Measurements from ENCODE around the gene CRTC3.

Gene CRTC3

GRCh38 chr15:90606641-90607040 lies 76.9 kb downstream of the CRTC3 start:
- no CpG with 5 or more reads among the region's 7 CpGs for WGBS (ENCODE audit: extremely low coverage, insufficient coverage, insufficient read length)
- H4K91ac ChIP-seq (ENCODE audit: low read depth, low read length), result no peak overlapping the region
- H3K27ac ChIP-seq (ENCODE audit: low read depth, low read length), result no peak overlapping the region
- H3K9me3 ChIP-seq (ENCODE audit: insufficient read depth, low read depth, low read length), result no peaks in the 10 kb centered on the region
- H3K4me3 ChIP-seq (ENCODE audit: low read depth, low read length), result no peak overlapping the region
- H3K9ac ChIP-seq (ENCODE audit: low read length), result no peak overlapping the region
- no peak overlapping the region for H3K18ac ChIP-seq (ENCODE audit: low read length)
- no peak overlapping the region for H2BK120ac ChIP-seq (ENCODE audit: insufficient read depth, low read length, poor library complexity)
- no peak overlapping the region for H2BK5ac ChIP-seq (ENCODE audit: low read depth, low read length, poor library complexity)
- no peak overlapping the region for H2BK12ac ChIP-seq (ENCODE audit: low read length)
- no peak overlapping the region for H2AK5ac ChIP-seq (ENCODE audit: low read length)
- H3K36me3 ChIP-seq (ENCODE audit: control insufficient read depth in 1 of 2, insufficient read depth in 2 of 2, low read length in 2 of 2), result peaks cover 15 to 36% of the 10 kb centered on the region in 2 experiments
- DNase-seq, result no peak
- no peak overlapping the region for H4K12ac ChIP-seq (ENCODE audit: low read depth, low read length)
- H3K27me3 ChIP-seq (ENCODE audit: insufficient read depth, low read length), result no peaks in the 10 kb centered on the region
- H4K8ac ChIP-seq (ENCODE audit: low read depth, low read length), result no peak overlapping the region
- H2AFZ ChIP-seq (ENCODE audit: insufficient read depth, low read length, poor library complexity), result no peak overlapping the region
- H3K14ac ChIP-seq (ENCODE audit: low read length), result no peak overlapping the region
- H3K79me1 ChIP-seq (ENCODE audit: low read length), result no peaks in the 10 kb centered on the region
- H3K4ac ChIP-seq (ENCODE audit: low read depth, low read length), result no peak overlapping the region
- H3K79me2 ChIP-seq (ENCODE audit: control insufficient read depth, insufficient read depth, low read length, poor library complexity), result peaks cover 2% of the 10 kb centered on the region
- no peak overlapping the region for H3K4me2 ChIP-seq (ENCODE audit: low read length)
- no peak overlapping the region for H3K23ac ChIP-seq (ENCODE audit: low read length)
- no peaks in the 10 kb centered on the region for H3K4me1 ChIP-seq (ENCODE audit: control insufficient read depth in 1 of 2, insufficient read depth in 2 of 2, low read length in 2 of 2)

- no peak overlapping the region for H4K91ac ChIP-seq (ENCODE audit: low read depth, low read length)
- H3K4me1 ChIP-seq (ENCODE audit: control insufficient read depth in 1 of 2, insufficient read depth in 2 of 2, low read length in 2 of 2), result no peaks in the 10 kb centered on the region
- no peaks in the 10 kb centered on the region for H3K79me1 ChIP-seq (ENCODE audit: low read length)
- no peak overlapping the region for H4K12ac ChIP-seq (ENCODE audit: low read depth, low read length)
- H4K8ac ChIP-seq (ENCODE audit: low read depth, low read length), result no peak overlapping the region
- no peak overlapping the region for H2BK12ac ChIP-seq (ENCODE audit: low read length)
- DNase-seq, result no peak
- peaks cover 2% of the 10 kb centered on the region for H3K79me2 ChIP-seq (ENCODE audit: control insufficient read depth, insufficient read depth, low read length, poor library complexity)
- no peaks in the 10 kb centered on the region for H3K27me3 ChIP-seq (ENCODE audit: insufficient read depth, low read length)
- H2AFZ ChIP-seq (ENCODE audit: insufficient read depth, low read length, poor library complexity), result no peak overlapping the region
- H3K9ac ChIP-seq (ENCODE audit: low read length), result no peak overlapping the region
- no peak overlapping the region for H3K23ac ChIP-seq (ENCODE audit: low read length)
- H3K4me3 ChIP-seq (ENCODE audit: low read depth, low read length), result no peak overlapping the region
- no peak overlapping the region for H3K14ac ChIP-seq (ENCODE audit: low read length)
- no peak overlapping the region for H3K18ac ChIP-seq (ENCODE audit: low read length)
- H2BK5ac ChIP-seq (ENCODE audit: low read depth, low read length, poor library complexity), result no peak overlapping the region
- H3K4me2 ChIP-seq (ENCODE audit: low read length), result no peak overlapping the region
- no peaks in the 10 kb centered on the region for H3K9me3 ChIP-seq (ENCODE audit: insufficient read depth, low read depth, low read length)
- peaks cover 16 to 41% of the 10 kb centered on the region in 2 experiments for H3K36me3 ChIP-seq (ENCODE audit: control insufficient read depth in 1 of 2, insufficient read depth in 2 of 2, low read length in 2 of 2)
- no peak overlapping the region for H2AK5ac ChIP-seq (ENCODE audit: low read length)
- H3K27ac ChIP-seq (ENCODE audit: low read depth, low read length), result no peak overlapping the region
- H2BK120ac ChIP-seq (ENCODE audit: insufficient read depth, low read length, poor library complexity), result no peak overlapping the region
- WGBS (ENCODE audit: extremely low coverage, insufficient coverage, insufficient read length), result no CpG with 5 or more reads among the region's 9 CpGs
- no peak overlapping the region for H3K4ac ChIP-seq (ENCODE audit: low read depth, low read length)
These were observed 77.6 kb downstream of the CRTC3 start for GRCh38 chr15:90607361-90607760.

- no peak overlapping the region for H3K23ac ChIP-seq (ENCODE audit: low read length)
These were observed 79.8 kb downstream of the CRTC3 start for GRCh38 chr15:90609242-90610180.

GRCh38 chr15:90610190-90610589 lies 80.5 kb downstream of the CRTC3 start:
- H2AK5ac ChIP-seq (ENCODE audit: low read length), result no peak overlapping the region
- no peaks in the 10 kb centered on the region for H3K27me3 ChIP-seq (ENCODE audit: insufficient read depth, low read length)
- H3K4me3 ChIP-seq (ENCODE audit: low read depth, low read length), result no peak overlapping the region
- H3K79me2 ChIP-seq (ENCODE audit: control insufficient read depth, insufficient read depth, low read length, poor library complexity), result no peaks in the 10 kb centered on the region
- no peaks in the 10 kb centered on the region for H3K4me1 ChIP-seq (ENCODE audit: control insufficient read depth in 1 of 2, insufficient read depth in 2 of 2, low read length in 2 of 2)
- H3K79me1 ChIP-seq (ENCODE audit: low read length), result no peaks in the 10 kb centered on the region
- H2BK5ac ChIP-seq (ENCODE audit: low read depth, low read length, poor library complexity), result no peak overlapping the region
- no peak overlapping the region for H3K14ac ChIP-seq (ENCODE audit: low read length)
- H3K23ac ChIP-seq (ENCODE audit: low read length), result no peak overlapping the region
- H2AFZ ChIP-seq (ENCODE audit: insufficient read depth, low read length, poor library complexity), result no peak overlapping the region
- H3K27ac ChIP-seq (ENCODE audit: low read depth, low read length), result no peak overlapping the region
- H3K18ac ChIP-seq (ENCODE audit: low read length), result no peak overlapping the region
- no peak overlapping the region for H3K9ac ChIP-seq (ENCODE audit: low read length)
- H2BK12ac ChIP-seq (ENCODE audit: low read length), result no peak overlapping the region
- no peak for DNase-seq
- H2BK120ac ChIP-seq (ENCODE audit: insufficient read depth, low read length, poor library complexity), result no peak overlapping the region
- peaks cover 17 to 40% of the 10 kb centered on the region in 2 experiments for H3K36me3 ChIP-seq (ENCODE audit: control insufficient read depth in 1 of 2, insufficient read depth in 2 of 2, low read length in 2 of 2)
- no peak overlapping the region for H4K8ac ChIP-seq (ENCODE audit: low read depth, low read length)
- no CpG with 5 or more reads among the region's 2 CpGs for WGBS (ENCODE audit: extremely low coverage, insufficient coverage, insufficient read length)
- no peaks in the 10 kb centered on the region for H3K9me3 ChIP-seq (ENCODE audit: insufficient read depth, low read depth, low read length)
- no peak overlapping the region for H3K4ac ChIP-seq (ENCODE audit: low read depth, low read length)
- H4K91ac ChIP-seq (ENCODE audit: low read depth, low read length), result no peak overlapping the region
- H4K12ac ChIP-seq (ENCODE audit: low read depth, low read length), result no peak overlapping the region
- H3K4me2 ChIP-seq (ENCODE audit: low read length), result no peak overlapping the region

More at GRCh38 chr15:90609242-90610180, 79.8 kb downstream of the CRTC3 start:
- Histone ChIP-seq H3K79me1 (ENCODE audit: low read length) (no peaks in the 10 kb centered on the region), H2AK5ac (ENCODE audit: low read length) (no peak overlapping the region), H3K9ac (ENCODE audit: low read length) (no peak overlapping the region), H3K9me3 (ENCODE audit: insufficient read depth, low read depth, low read length) (no peaks in the 10 kb centered on the region), H3K27ac (ENCODE audit: low read depth, low read length) (no peak overlapping the region), H3K79me2 (ENCODE audit: control insufficient read depth, insufficient read depth, low read length, poor library complexity) (peaks cover 2% of the 10 kb centered on the region), H3K18ac (ENCODE audit: low read length) (no peak overlapping the region), H3K4ac (ENCODE audit: low read depth, low read length) (no peak overlapping the region), H3K14ac (ENCODE audit: low read length) (no peak overlapping the region), H4K91ac (ENCODE audit: low read depth, low read length) (no peak overlapping the region), H3K4me1 (ENCODE audit: control insufficient read depth in 1 of 2, insufficient read depth in 2 of 2, low read length in 2 of 2) (no peaks in the 10 kb centered on the region), H3K4me2 (ENCODE audit: low read length) (no peak overlapping the region), H2BK120ac (ENCODE audit: insufficient read depth, low read length, poor library complexity) (no peak overlapping the region), H2BK12ac (ENCODE audit: low read length) (no peak overlapping the region), H4K12ac (ENCODE audit: low read depth, low read length) (no peak overlapping the region), H3K27me3 (ENCODE audit: insufficient read depth, low read length) (no peaks in the 10 kb centered on the region), H2AFZ (ENCODE audit: insufficient read depth, low read length, poor library complexity) (no peak overlapping the region), H3K36me3 (ENCODE audit: control insufficient read depth in 1 of 2, insufficient read depth in 2 of 2, low read length in 2 of 2) (peaks cover 17 to 43% of the 10 kb centered on the region in 2 experiments), H2BK5ac (ENCODE audit: low read depth, low read length, poor library complexity) (no peak overlapping the region), H4K8ac (ENCODE audit: low read depth, low read length) (no peak overlapping the region), H3K4me3 (ENCODE audit: low read depth, low read length) (no peak overlapping the region)
- WGBS (ENCODE audit: extremely low coverage, insufficient coverage, insufficient read length), result no CpG with 5 or more reads among the region's 5 CpGs
- DNase-seq, result no peak
